Caco-2 (cell line): ENCODE measurements around the gene TRMT2A. TPM values are rescaled to one million over a fixed set of nuclear protein-coding genes. Genes with fewer than 3 reads are reported as not detected.

Experiments used
- BruUV-seq: library from RNA; stranded (reverse); fragments of 400-500 nt; replicated peaks from 2 replicates; lab custom pipeline; 2021; lab: Mats Ljungman, UMichigan
- CTCF ChIA-PET: fragments of 300-600 bp; sonication (Branson Sonifier 250); formaldehyde crosslinking; loops from one replicate; lab custom pipeline; 2022; ENCODE audit warnings: antibody characterized with exemption; lab: Charles Lee
- POLR2A ChIA-PET: fragments of 300-600 bp; sonication (Branson Sonifier 250); formaldehyde crosslinking; loops from one replicate; lab custom pipeline; 2022; ENCODE audit warnings: antibody characterized with exemption; lab: Charles Lee
- DNase-seq, 2 experiments: peaks; one replicate each; pipeline versions ENCODE4 v3.0.0 to v3.0.0-alpha.2; 2020 to 2022
- H3K27me3 ChIP-seq: replicated peaks from 2 replicates; pipeline ENCODE4 v1.6.0; 2011; ENCODE audit warnings: low read length; ENCODE audit not compliant: control insufficient read depth, insufficient read depth
- H3K36me3 ChIP-seq: 2 replicates; pipeline ENCODE4 v1.5.1; 2011; ENCODE audit warnings: low read length; ENCODE audit not compliant: control insufficient read depth, insufficient read depth
- H3K4me1 ChIP-seq: fragments of 250-450 bp; sonication (Bioruptor Pico); 2 replicates; pipeline ENCODE4 v1.5.1; 2020; ENCODE audit warnings: mild to moderate bottlenecking
- H3K4me3 ChIP-seq: 2 replicates; pipeline ENCODE4 v1.5.1; 2011; ENCODE audit warnings: low read depth, mild to moderate bottlenecking, control low read depth, low read length
- H3K9me3 ChIP-seq: fragments of 250-450 bp; sonication (Bioruptor Pico); 2 replicates; pipeline ENCODE4 v1.5.1; 2020; ENCODE audit warnings: mild to moderate bottlenecking, moderate library complexity
- H3K27ac Mint-ChIP-seq: one replicate; pipeline ENCODE4 v1.8.0; 2022; ENCODE audit warnings: mixed read lengths; ENCODE audit not compliant: unreplicated experiment
- H3K27me3 Mint-ChIP-seq: one replicate; pipeline ENCODE4 v1.8.0; 2022; ENCODE audit warnings: mixed read lengths; ENCODE audit not compliant: insufficient read depth, unreplicated experiment
- H3K36me3 Mint-ChIP-seq: one replicate; pipeline ENCODE4 v1.8.0; 2022; ENCODE audit warnings: mild to moderate bottlenecking, mixed read lengths; ENCODE audit not compliant: insufficient read depth, unreplicated experiment
- H3K4me1 Mint-ChIP-seq: one replicate; pipeline ENCODE4 v1.8.0; 2022; ENCODE audit warnings: low read depth, mixed read lengths; ENCODE audit not compliant: unreplicated experiment
- H3K4me3 Mint-ChIP-seq: one replicate; pipeline ENCODE4 v1.8.0; 2022; ENCODE audit warnings: mild to moderate bottlenecking, moderate library complexity, mixed read lengths; ENCODE audit not compliant: unreplicated experiment
- H3K9me3 Mint-ChIP-seq: one replicate; pipeline ENCODE4 v1.8.0; 2022; ENCODE audit warnings: mixed read lengths; ENCODE audit not compliant: unreplicated experiment
- CTCF ChIP-seq, 2 experiments: fragments of 200-600 bp in 1 of 2; IDR thresholded peaks; 1 replicate in 1 of 2; 2 replicates in 1 of 2; pipeline versions ENCODE4 v1.5.1 to v1.8.0; 2011 to 2022; ENCODE audit warnings: antibody characterized with exemption in 1 of 2, control low read depth in 1 of 2, inconsistent platforms in 1 of 2, low read depth in 1 of 2, low read length in 1 of 2, mild to moderate bottlenecking in 1 of 2, moderate library complexity in 1 of 2; ENCODE audit not compliant: insufficient read depth in 1 of 2, severe bottlenecking in 1 of 2, unreplicated experiment in 1 of 2
- intact Hi-C: fragments of 100-400 bp; cut with micrococcal nuclease; formaldehyde crosslinking; loops from one replicate; pipeline ENCODE4 v1.10.0; 2022; ENCODE audit not compliant: unreplicated experiment
- total RNA-seq: library from RNA; stranded (reverse); gene quantifications from 2 replicates; pipeline ENCODE4 v1.2.3, GENCODE V29; 2022

TRMT2A gene
- total RNA-seq, 1 experiment from 2014 or later: 41.1 TPM

- no peak overlapping the region for H3K4me3 Mint-ChIP-seq
- intact Hi-C loops: no loop called here
- ChIA-PET CTCF (no interaction called here), POLR2A (interaction anchor here (2.4 kb wide), 1 partner anchor 11 kb away, joined by 7 read pairs; the partner anchor contains the start of gene TRMT2A)
- peaks cover 74% of the 10 kb centered on the region for H3K36me3 Mint-ChIP-seq
- no peaks in the 10 kb centered on the region for H3K4me1 Mint-ChIP-seq
- DNase-seq: no peak
- BruUV-seq: no TSS peak
- Histone ChIP-seq H3K9me3 (no peaks in the 10 kb centered on the region), H3K36me3 (no peaks in the 10 kb centered on the region; the same call in 1 of the 2 replicates), H3K27me3 (no peaks in the 10 kb centered on the region), H3K4me1 (no peaks in the 10 kb centered on the region), H3K4me3 (no peak overlapping the region)
- H3K27me3 Mint-ChIP-seq: no peaks in the 10 kb centered on the region
- no peak for TF ChIP-seq CTCF (IDR thresholded peaks at IDR 0.05; ENCODE audit: insufficient read depth in 1 of 2, low read depth in 1 of 2, low read length in 1 of 2, severe bottlenecking in 1 of 2, unreplicated experiment in 1 of 2)
- no peaks in the 10 kb centered on the region for H3K9me3 Mint-ChIP-seq
- H3K27ac Mint-ChIP-seq: peak overlapping the region; percentile 53
Observed at GRCh38 chr22:20127869-20128618, 11.0 kb upstream of the TRMT2A start.

DNA sequence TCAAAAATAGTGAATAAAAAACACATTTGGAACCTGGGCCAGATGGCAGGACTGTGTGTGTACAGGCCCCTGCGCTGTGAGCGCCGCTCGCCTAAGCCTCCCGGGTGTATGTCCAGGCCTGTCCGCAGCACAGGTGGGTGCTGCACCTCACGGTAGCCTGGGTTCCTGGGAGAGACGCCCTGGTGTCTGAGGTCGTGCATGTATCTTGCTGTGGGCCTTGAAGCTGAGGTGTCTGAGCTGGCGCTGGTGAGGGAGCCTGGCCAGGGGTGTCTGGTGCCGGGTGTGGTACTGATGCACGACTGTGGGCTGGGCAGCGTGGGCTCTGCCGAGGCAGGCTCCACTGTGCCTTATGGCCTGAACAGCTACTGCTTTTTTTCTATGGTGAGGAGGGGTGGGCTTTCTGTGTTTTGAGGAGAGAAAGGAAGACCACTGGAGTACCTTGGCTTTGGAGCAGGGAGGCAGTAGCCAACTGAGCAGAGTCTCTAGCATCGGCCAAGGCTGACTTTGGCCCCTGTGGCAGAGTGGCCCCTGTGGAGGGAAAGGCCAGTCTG, 10.4 kb upstream of the TRMT2A start:
- H3K27me3 Mint-ChIP-seq: no peaks in the 10 kb centered on the region
- no TSS peak for BruUV-seq
- no peaks in the 10 kb centered on the region for H3K4me1 ChIP-seq
- H3K9me3 ChIP-seq: no peaks in the 10 kb centered on the region
- DNase-seq: no peak
- intact Hi-C loops: no loop called here
- H3K4me3 Mint-ChIP-seq: no peak overlapping the region
- no peak overlapping the region for H3K4me3 ChIP-seq
- CTCF ChIA-PET: interaction anchor here (0.6 kb wide), 1 partner anchor 10 kb away, joined by 5 read pairs; the partner anchor contains the start of gene TRMT2A
- POLR2A ChIA-PET: no interaction called here
- TF ChIP-seq CTCF (IDR thresholded peaks at IDR 0.05; ENCODE audit: insufficient read depth in 1 of 2, low read depth in 1 of 2, low read length in 1 of 2, severe bottlenecking in 1 of 2, unreplicated experiment in 1 of 2): no peak
- no peaks in the 10 kb centered on the region; the same call in 1 of the 2 replicates for H3K36me3 ChIP-seq
- H3K36me3 Mint-ChIP-seq: peaks cover 77% of the 10 kb centered on the region
- peak overlapping the region; percentile 53 for H3K27ac Mint-ChIP-seq
- no peaks in the 10 kb centered on the region for H3K4me1 Mint-ChIP-seq
- H3K9me3 Mint-ChIP-seq: no peaks in the 10 kb centered on the region
- H3K27me3 ChIP-seq: no peaks in the 10 kb centered on the region

DNA sequence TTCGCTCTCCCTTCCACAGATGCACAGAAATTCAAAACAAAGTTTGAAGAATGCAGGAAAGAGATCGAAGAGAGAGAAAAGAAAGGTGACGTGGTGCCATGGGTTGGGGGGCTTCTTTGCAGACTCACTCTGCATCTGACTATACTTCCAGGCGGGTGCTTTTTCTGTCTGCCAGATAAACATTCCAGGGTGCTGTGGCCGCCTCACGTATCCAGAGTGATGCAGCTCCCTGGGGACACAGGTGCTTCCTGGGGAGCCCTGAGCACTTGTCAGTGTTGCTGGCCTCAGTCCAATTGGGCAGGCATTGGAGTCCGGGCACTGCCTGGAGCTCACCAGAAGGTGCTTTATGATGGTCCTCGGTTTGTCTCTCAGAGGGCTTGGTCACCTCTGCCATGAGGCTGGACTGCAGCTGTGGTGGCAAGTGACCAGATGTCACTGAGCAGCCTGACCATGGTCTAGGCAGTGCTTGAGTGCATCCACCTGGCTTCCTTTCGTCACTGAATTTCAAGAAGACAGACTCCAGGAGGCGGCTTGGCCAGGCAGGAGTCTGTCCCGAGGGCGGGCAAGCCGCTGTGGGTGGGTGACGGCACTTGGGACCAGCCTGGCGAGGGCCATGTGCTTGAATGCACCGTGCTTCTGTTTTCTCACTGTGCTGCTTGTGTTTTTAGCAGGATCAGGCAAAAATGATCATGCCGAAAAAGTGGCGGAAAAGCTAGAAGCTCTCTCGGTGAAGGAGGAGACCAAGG, 9.4 kb upstream of the TRMT2A start:
- intact Hi-C loops: no loop called here
- no peaks in the 10 kb centered on the region for H3K9me3 Mint-ChIP-seq
- H3K4me1 ChIP-seq: no peaks in the 10 kb centered on the region
- peaks cover 87% of the 10 kb centered on the region for H3K36me3 Mint-ChIP-seq
- no peak overlapping the region for H3K27ac Mint-ChIP-seq
- BruUV-seq: no TSS peak
- ChIA-PET CTCF (interaction anchor here (0.6 kb wide), 1 partner anchor 9 kb away, joined by 5 read pairs; the partner anchor contains the start of gene TRMT2A), POLR2A (no interaction called here)
- DNase-seq: no peak
- no peaks in the 10 kb centered on the region; the same call in 1 of the 2 replicates for H3K36me3 ChIP-seq
- no peaks in the 10 kb centered on the region for H3K4me1 Mint-ChIP-seq
- no peak overlapping the region for H3K4me3 ChIP-seq
- no peak for TF ChIP-seq CTCF (IDR thresholded peaks at IDR 0.05; ENCODE audit: insufficient read depth in 1 of 2, low read depth in 1 of 2, low read length in 1 of 2, severe bottlenecking in 1 of 2, unreplicated experiment in 1 of 2)
- no peaks in the 10 kb centered on the region for H3K27me3 ChIP-seq
- H3K9me3 ChIP-seq: no peaks in the 10 kb centered on the region
- H3K27me3 Mint-ChIP-seq: no peaks in the 10 kb centered on the region
- no peak overlapping the region for H3K4me3 Mint-ChIP-seq
